22Rv1 (cell line): Measurements from ENCODE around the gene RFC5.

ENCODE experiments used
- CTCF ChIP-seq: fragments of 450-650 bp; IDR thresholded peaks from 2 replicates; pipeline ENCODE4 v1.5.1; 2017; ENCODE audit warnings: mild to moderate bottlenecking
- ZFX ChIP-seq: fragments of 450-650 bp; IDR thresholded peaks from 2 replicates; pipeline ENCODE4 v1.6.1; 2017; ENCODE audit warnings: antibody characterized with exemption, borderline replicate concordance

DNA sequence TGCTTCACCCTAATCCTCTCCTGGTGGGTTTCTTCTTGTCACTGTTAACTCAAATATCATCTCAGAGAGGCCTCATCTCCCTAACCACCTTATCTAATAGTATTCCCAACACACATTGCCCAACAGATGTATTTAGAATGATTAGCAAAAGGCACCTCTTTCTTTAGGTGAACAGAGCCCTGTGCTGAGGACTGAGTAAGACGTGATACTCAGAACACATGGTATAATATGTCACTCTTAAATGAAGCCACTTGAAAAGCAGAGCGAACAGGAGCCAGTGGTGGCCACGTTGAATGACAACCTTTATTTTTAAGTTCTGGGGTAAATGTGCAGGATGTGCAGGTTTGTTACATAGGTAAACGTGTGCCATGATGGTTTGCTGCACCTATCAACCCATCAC is 46.2 kb upstream of the RFC5 start:
- TF ChIP-seq CTCF (no peak), ZFX (no peak)
